T-helper 1 cell (primary cell): ENCODE results near the gene NEUROD1.

Source experiments
- DNase-seq, 5 donors: peaks; one replicate each; pipeline ENCODE4 v3.0.0-alpha.2; 2012 to 2020

Gene NEUROD1

GRCh38 chr2:181679544-181679979 is 755 bp downstream of the NEUROD1 start:
- DNase-seq: no peak

GRCh38 chr2:181678861-181679543 is 1.3 kb downstream of the NEUROD1 start:
- DNase-seq: no peak

GRCh38 chr2:181677912-181678586 is 2.3 kb downstream of the NEUROD1 start:
- DNase-seq: peak in 4 of 5 donors; percentile 21 to 50 (median 40)

- no peak for DNase-seq
Observed at GRCh38 chr2:181675254-181675653, 5.1 kb downstream of the NEUROD1 start.

- no peak for DNase-seq
Observed at GRCh38 chr2:181674461-181674860, 5.9 kb downstream of the NEUROD1 start.

GRCh38 chr2:181673173-181673572 is 7.1 kb downstream of the NEUROD1 start:
- no peak for DNase-seq

- DNase-seq: no peak
Observed at GRCh38 chr2:181672255-181673008, 7.9 kb downstream of the NEUROD1 start.

GRCh38 chr2:181670632-181671031 is 9.7 kb downstream of the NEUROD1 start:
- DNase-seq: no peak

GRCh38 chr2:181667234-181667633 is 13.1 kb downstream of the NEUROD1 start:
- no peak for DNase-seq

- DNase-seq: no peak
Observed at GRCh38 chr2:181662287-181662686, 18.0 kb downstream of the NEUROD1 start.

- no peak for DNase-seq
Observed at GRCh38 chr2:181660181-181660580, 20.1 kb downstream of the NEUROD1 start.

- no peak for DNase-seq
Observed at GRCh38 chr2:181658444-181658843, 21.9 kb downstream of the NEUROD1 start.

- DNase-seq: no peak
Observed at GRCh38 chr2:181657379-181657778, 22.9 kb downstream of the NEUROD1 start.

- DNase-seq: peak in 1 of 5 donors; percentile 20
Observed at GRCh38 chr2:181656450-181657291, 23.6 kb downstream of the NEUROD1 start, which contains the start of gene CERKL. Gene CERKL (minus strand): TSS chr2:181657105. CDS start chr2:181657006, 99 bp downstream.

- DNase-seq: no peak
Observed at GRCh38 chr2:181655519-181655918, 24.8 kb downstream of the NEUROD1 start.

GRCh38 chr2:181649436-181649979 is 30.8 kb downstream of the NEUROD1 start:
- no peak for DNase-seq

GRCh38 chr2:181648478-181649155 is 31.7 kb downstream of the NEUROD1 start:
- DNase-seq: no peak

GRCh38 chr2:181646415-181646987 is 33.8 kb downstream of the NEUROD1 start:
- no peak for DNase-seq

- no peak for DNase-seq
Observed at GRCh38 chr2:181643151-181643550, 37.2 kb downstream of the NEUROD1 start.

GRCh38 chr2:181642086-181642485 is 38.2 kb downstream of the NEUROD1 start:
- DNase-seq: no peak

- DNase-seq: no peak
Observed at GRCh38 chr2:181639686-181640085, 40.6 kb downstream of the NEUROD1 start.
